Fibroblast of skin of abdomen (primary cell): Measurements from ENCODE around the gene PRKCE.

Experiments used
- DNase-seq: peaks from one replicate; pipeline ENCODE4 v3.0.0-alpha.2; 2013

The PRKCE gene

GRCh38 chr2:45781464-45781811 is 130.0 kb downstream of the PRKCE start:
- DNase-seq = no peak

- no peak for DNase-seq
These were observed 131.0 kb downstream of the PRKCE start for GRCh38 chr2:45782436-45782835.

- DNase-seq = no peak
These were observed 131.5 kb downstream of the PRKCE start for GRCh38 chr2:45782986-45783385.

- no peak for DNase-seq
These were observed 134.8 kb downstream of the PRKCE start for GRCh38 chr2:45786030-45786835.

- no peak for DNase-seq
These were observed 135.4 kb downstream of the PRKCE start for GRCh38 chr2:45786836-45787357.

GRCh38 chr2:45788401-45788800 is 136.9 kb downstream of the PRKCE start:
- DNase-seq = no peak

- no peak for DNase-seq
These were observed 137.8 kb downstream of the PRKCE start for GRCh38 chr2:45789317-45789716.

- DNase-seq = no peak
These were observed 138.7 kb downstream of the PRKCE start for GRCh38 chr2:45789961-45790723.

GRCh38 chr2:45793305-45793962 is 142.0 kb downstream of the PRKCE start:
- no peak for DNase-seq

- DNase-seq = peak; percentile 31
These were observed 142.7 kb downstream of the PRKCE start for GRCh38 chr2:45794134-45794617.

GRCh38 chr2:45796500-45796899 is 145.0 kb downstream of the PRKCE start:
- no peak for DNase-seq

- peak; percentile 34 for DNase-seq
These were observed 146.2 kb downstream of the PRKCE start for GRCh38 chr2:45797451-45798230.

- DNase-seq = no peak
These were observed 148.4 kb downstream of the PRKCE start for GRCh38 chr2:45799679-45800381.

- no peak for DNase-seq
These were observed 151.1 kb downstream of the PRKCE start for GRCh38 chr2:45802499-45803138.

- no peak for DNase-seq
These were observed 153.7 kb downstream of the PRKCE start for GRCh38 chr2:45804987-45805755.

- no peak for DNase-seq
These were observed 155.3 kb downstream of the PRKCE start for GRCh38 chr2:45806563-45807358.

- no peak for DNase-seq
These were observed 156.9 kb downstream of the PRKCE start for GRCh38 chr2:45808294-45808800.

- DNase-seq = no peak
These were observed 157.7 kb downstream of the PRKCE start for GRCh38 chr2:45809205-45809604.

GRCh38 chr2:45812011-45812500 is 160.6 kb downstream of the PRKCE start:
- peak; percentile 84 for DNase-seq
